OCI-LY3 (cell line): ENCODE data around the gene PSMD11.

ENCODE experiments used
- CTCF ChIP-seq: fragments of 200-600, 300-600 bp; sonication (generic); IDR thresholded peaks from 2 replicates; pipeline ENCODE4 v1.5.1; 2014; ENCODE audit warnings: antibody characterized with exemption, low read length, low read depth
- EZH2phosphoT487 ChIP-seq: fragments of 200-600 bp; shearing (Covaris generic); IDR thresholded peaks from 2 replicates; pipeline ENCODE4 v1.6.1; 2018; ENCODE audit warnings: antibody characterized with exemption, mixed run types, low read depth

DNA sequence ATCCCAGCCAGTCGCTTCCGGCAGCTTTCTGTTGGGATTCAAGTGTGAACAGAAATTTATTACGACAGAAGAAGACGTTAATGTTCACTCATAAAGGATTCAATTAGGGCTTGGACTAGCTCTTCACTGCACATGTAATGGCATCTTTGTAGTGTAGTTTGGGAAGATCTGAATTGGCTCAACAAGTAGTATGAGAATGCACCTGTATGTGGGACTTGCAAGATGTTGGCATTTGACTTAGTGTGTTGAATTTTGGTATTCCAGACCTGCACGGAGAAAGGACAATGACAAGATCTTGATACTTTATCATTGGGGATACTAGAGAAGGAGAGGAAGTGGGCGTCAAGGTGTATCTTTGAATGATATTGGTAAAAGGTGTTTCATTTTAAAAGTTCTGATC is 1.2 kb downstream of the PSMD11 start:
- no peak for TF ChIP-seq EZH2phosphoT487
- TF ChIP-seq CTCF = no peak
